ENCODE results near the gene UCN2. TPM values are rescaled to one million over a fixed set of nuclear protein-coding genes. Genes with fewer than 3 reads are reported as not detected.

Gene UCN2
- total RNA-seq, 1 experiment from 2014 or later: not detected

GRCh38 chr3:48572517-48572916, 8.9 kb upstream of the UCN2 start:
- ChIA-PET CTCF (interaction anchor here (1.1 kb wide), 1 partner anchor 136 kb away, joined by 3 read pairs; no protein-coding TSS in a partner anchor), POLR2A (no interaction called here)
- H3K4me3 Mint-ChIP-seq: no peak overlapping the region
- no peaks in the 10 kb centered on the region for H3K27me3 Mint-ChIP-seq (ENCODE audit: low read depth)
- no peak for DNase-seq (ENCODE audit: low spot score)
- H3K4me1 Mint-ChIP-seq: no peaks in the 10 kb centered on the region
- H3K36me3 Mint-ChIP-seq: no peaks in the 10 kb centered on the region; the same call in 1 of the 2 replicates
- ATAC-seq: no peak
- H3K27ac Mint-ChIP-seq: no peak overlapping the region
- H3K9me3 Mint-ChIP-seq: no peaks in the 10 kb centered on the region
- no peak for TF ChIP-seq GRHL2 (CRISPR knock-in tag; IDR thresholded peaks at IDR 0.05; ENCODE audit: insufficient replicate concordance, severe bottlenecking)
- TF ChIP-seq ZNF416 (CRISPR knock-in tag; IDR thresholded peaks at IDR 0.05): no peak
- TF ChIP-seq E2F4 (CRISPR knock-in tag; IDR thresholded peaks at IDR 0.05; ENCODE audit: borderline replicate concordance, low read depth): no peak

- Mint-ChIP-seq H3K9me3 (no peaks in the 10 kb centered on the region), H3K27ac (no peak overlapping the region), H3K4me3 (no peak overlapping the region), H3K27me3 (ENCODE audit: low read depth) (no peaks in the 10 kb centered on the region), H3K36me3 (no peaks in the 10 kb centered on the region), H3K4me1 (no peaks in the 10 kb centered on the region)
- no peak for DNase-seq (ENCODE audit: low spot score)
- ATAC-seq: no peak
- POLR2A ChIA-PET: no interaction called here
- CTCF ChIA-PET: no interaction called here
- TF ChIP-seq SMAD4 (CRISPR knock-in tag; IDR thresholded peaks at IDR 0.05) (no peak), SMAD3 (CRISPR knock-in tag; IDR thresholded peaks at IDR 0.05; ENCODE audit: borderline replicate concordance) (no peak), PRRX2 (CRISPR knock-in tag; IDR thresholded peaks at IDR 0.05) (no peak), EMX1 (CRISPR knock-in tag; IDR thresholded peaks at IDR 0.05) (no peak), TEAD4 (CRISPR knock-in tag; IDR thresholded peaks at IDR 0.05) (no peak), ZNF232 (CRISPR knock-in tag; IDR thresholded peaks at IDR 0.05) (no peak), NR3C1 (CRISPR knock-in tag; conservative IDR thresholded peaks at IDR 0.05; ENCODE audit: low read depth) (no peak), ZNF425 (CRISPR knock-in tag; conservative IDR thresholded peaks at IDR 0.05) (no peak), ATF6 (CRISPR knock-in tag; IDR thresholded peaks at IDR 0.05) (no peak), PREB (CRISPR knock-in tag; IDR thresholded peaks at IDR 0.05; ENCODE audit: borderline replicate concordance) (no peak), ZNF671 (CRISPR knock-in tag; IDR thresholded peaks at IDR 0.05) (no peak), NFYB (CRISPR knock-in tag; conservative IDR thresholded peaks at IDR 0.05; ENCODE audit: low read depth) (no peak), AR (CRISPR knock-in tag; IDR thresholded peaks at IDR 0.05) (no peak), ZBTB43 (CRISPR knock-in tag; IDR thresholded peaks at IDR 0.05) (no peak), NFE2L1 (CRISPR knock-in tag; IDR thresholded peaks at IDR 0.05) (no peak), GTF2I (CRISPR knock-in tag; conservative IDR thresholded peaks at IDR 0.05) (no peak), FOXP4 (CRISPR knock-in tag; IDR thresholded peaks at IDR 0.05) (no peak), ZNF121 (CRISPR knock-in tag; IDR thresholded peaks at IDR 0.05) (no peak), E2F1 (CRISPR knock-in tag; IDR thresholded peaks at IDR 0.05) (no peak)
Measured at GRCh38 chr3:48571938-48572337, 8.4 kb upstream of the UCN2 start.
